Measurements from ENCODE around the gene MED29. TPM values are rescaled to one million over a fixed set of nuclear protein-coding genes. Genes with fewer than 3 reads are reported as not detected.

The MED29 gene
- total RNA-seq, 1 experiment from 2014 or later, result 32.0 TPM

- Histone ChIP-seq H3K4me2 (ENCODE audit: low read length) (no peak overlapping the region), H4K20me1 (ENCODE audit: insufficient read depth) (no peaks in the 10 kb centered on the region), H3K4me1 (ENCODE audit: control insufficient read depth in 1 of 2, insufficient read depth in 2 of 2, low read length in 2 of 2) (no peaks in the 10 kb centered on the region), H3K4me3 (replicated peaks in 1 of 2; ENCODE audit: low read depth in 1 of 2, low read length in 2 of 2) (no peak overlapping the region), H3K27ac (ENCODE audit: low read depth, low read length) (no peak overlapping the region), H2AFZ (ENCODE audit: low read depth, low read length, poor library complexity, severe bottlenecking) (no peak overlapping the region), H3K27me3 (ENCODE audit: insufficient read depth, low read length) (no peaks in the 10 kb centered on the region), H3K79me2 (ENCODE audit: insufficient read depth, low read length) (peaks cover 20% of the 10 kb centered on the region), H3K9me2 (ENCODE audit: insufficient read depth) (no peaks in the 10 kb centered on the region), H3K9ac (ENCODE audit: low read length) (no peak overlapping the region), H3K36me3 (ENCODE audit: control insufficient read depth in 1 of 2, insufficient read depth in 2 of 2, low read length in 2 of 2) (peaks cover 42 to 68% of the 10 kb centered on the region in 2 experiments; a peak in 3 of 4 replicates), H3K9me3 (ENCODE audit: control insufficient read depth in 1 of 2, insufficient read depth in 1 of 2, low read depth in 1 of 2, low read length in 2 of 2) (no peaks in the 10 kb centered on the region)
- intact Hi-C loops (cut with micrococcal nuclease), result no loop called here
- DNase-seq (ENCODE audit: low read depth, low spot score) (no peak), ATAC-seq (no peak)
- no TSS peak for BruUV-seq (replicated peaks)
- TF ChIP-seq EZH2 (IDR thresholded peaks at IDR 0.05), result no peak
- TF ChIP-seq POLR2A (IDR thresholded peaks at IDR 0.05; ENCODE audit: borderline replicate concordance, extremely low read depth, insufficient read depth, insufficient read length), result no peak
- TF ChIP-seq ATF3 (IDR thresholded peaks at IDR 0.05), result no peak
- no peak for TF ChIP-seq ZFX (IDR thresholded peaks at IDR 0.05)
- TF ChIP-seq RAD21 (IDR thresholded peaks at IDR 0.05; ENCODE audit: low read depth), result no peak
- no peak for TF ChIP-seq EZH2phosphoT487 (IDR thresholded peaks at IDR 0.05; ENCODE audit: borderline replicate concordance)
- RAD21 ChIA-PET (ENCODE audit: low non-redundant PET in 1 of 2, low total read pairs in 2 of 2, uncharacterized antibody in 2 of 2, unreplicated experiment in 2 of 2), result no interaction called here
- CTCF ChIA-PET, result no interaction called here
- POLR2A ChIA-PET, result no interaction called here
Measured at GRCh38 chr19:39356647-39357046, 34.5 kb upstream of the MED29 start.

- intact Hi-C loops (cut with micrococcal nuclease), result no loop called here
- Histone ChIP-seq H3K36me3 (ENCODE audit: control insufficient read depth in 1 of 2, insufficient read depth in 2 of 2, low read length in 2 of 2) (peaks cover 35 to 69% of the 10 kb centered on the region in 2 experiments; a peak in 3 of 4 replicates), H3K4me3 (replicated peaks in 1 of 2; ENCODE audit: low read depth in 1 of 2, low read length in 2 of 2) (no peak overlapping the region), H3K9me2 (ENCODE audit: insufficient read depth) (no peaks in the 10 kb centered on the region), H3K27me3 (ENCODE audit: insufficient read depth, low read length) (no peaks in the 10 kb centered on the region), H3K79me2 (ENCODE audit: insufficient read depth, low read length) (peaks cover 7% of the 10 kb centered on the region; the same call in 1 of the 2 replicates), H3K9me3 (ENCODE audit: control insufficient read depth in 1 of 2, insufficient read depth in 1 of 2, low read depth in 1 of 2, low read length in 2 of 2) (no peaks in the 10 kb centered on the region), H3K4me1 (ENCODE audit: control insufficient read depth in 1 of 2, insufficient read depth in 2 of 2, low read length in 2 of 2) (peaks cover 0 to 11% of the 10 kb centered on the region in 2 experiments; a peak in 2 of 4 replicates), H4K20me1 (ENCODE audit: insufficient read depth) (no peaks in the 10 kb centered on the region), H3K9ac (ENCODE audit: low read length) (no peak overlapping the region), H3K27ac (ENCODE audit: low read depth, low read length) (no peak overlapping the region), H2AFZ (ENCODE audit: low read depth, low read length, poor library complexity, severe bottlenecking) (no peak overlapping the region), H3K4me2 (ENCODE audit: low read length) (no peak overlapping the region)
- no peak for ATAC-seq
- ChIA-PET POLR2A (interaction anchor here (1.0 kb wide), 1 partner anchor 17 kb away, joined by 3 read pairs; the partner anchor contains the start of gene SAMD4B), RAD21 (ENCODE audit: low non-redundant PET in 1 of 2, low total read pairs in 2 of 2, uncharacterized antibody in 2 of 2, unreplicated experiment in 2 of 2) (no interaction called here), CTCF (no interaction called here)
- DNase-seq (ENCODE audit: low read depth, low spot score), result no peak
- BruUV-seq (replicated peaks), result no TSS peak
- TF ChIP-seq MAX (IDR thresholded peaks at IDR 0.05) (no peak), TCF7L2 (IDR thresholded peaks at IDR 0.05; ENCODE audit: borderline replicate concordance, extremely low read depth, insufficient read depth, insufficient read length) (no peak), CTCF (IDR thresholded peaks at IDR 0.05 in 2 of 3, conservative IDR thresholded peaks at IDR 0.05 in 1 of 3; ENCODE audit: borderline replicate concordance in 1 of 3, insufficient read depth in 1 of 3, low read depth in 2 of 3, low read length in 2 of 3) (no peak), SRF (IDR thresholded peaks at IDR 0.05; ENCODE audit: low read depth) (no peak), POLR2AphosphoS5 (IDR thresholded peaks at IDR 0.05; ENCODE audit: low read depth, low read length) (no peak), ATF3 (IDR thresholded peaks at IDR 0.05) (no peak), FOSL1 (IDR thresholded peaks at IDR 0.05; ENCODE audit: low read depth) (no peak), ELF1 (IDR thresholded peaks at IDR 0.05; ENCODE audit: borderline replicate concordance, low read depth) (no peak), CBX3 (IDR thresholded peaks at IDR 0.05; ENCODE audit: low read depth) (no peak), JUND (IDR thresholded peaks at IDR 0.05) (no peak), REST (IDR thresholded peaks at IDR 0.05; ENCODE audit: low read depth) (no peak), CEBPB (IDR thresholded peaks at IDR 0.05; ENCODE audit: low read depth) (no peak)
Measured at GRCh38 chr19:39359026-39359425, 32.2 kb upstream of the MED29 start.
